ENCODE results near the gene PYGO1.

DNA sequence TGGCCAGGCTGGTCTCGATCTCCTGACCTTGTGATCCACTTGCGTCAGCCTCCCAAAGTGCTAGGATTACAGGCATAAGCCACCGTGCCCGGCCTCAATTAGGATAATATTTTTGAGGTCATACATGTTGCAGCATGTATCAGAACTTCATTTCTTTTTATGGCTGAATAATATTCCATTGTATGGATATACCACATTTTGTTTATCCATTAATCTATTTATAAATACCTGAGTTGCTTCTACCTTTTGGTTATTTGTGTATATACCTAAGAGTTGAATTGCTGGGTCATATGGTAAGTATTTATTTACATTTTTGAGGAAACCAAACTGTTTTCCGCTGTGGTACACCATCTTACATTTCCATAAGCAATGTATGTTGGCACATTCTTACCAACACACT, 18.1 kb upstream of the PYGO1 start:
- TF ChIP-seq, protein P1, sequence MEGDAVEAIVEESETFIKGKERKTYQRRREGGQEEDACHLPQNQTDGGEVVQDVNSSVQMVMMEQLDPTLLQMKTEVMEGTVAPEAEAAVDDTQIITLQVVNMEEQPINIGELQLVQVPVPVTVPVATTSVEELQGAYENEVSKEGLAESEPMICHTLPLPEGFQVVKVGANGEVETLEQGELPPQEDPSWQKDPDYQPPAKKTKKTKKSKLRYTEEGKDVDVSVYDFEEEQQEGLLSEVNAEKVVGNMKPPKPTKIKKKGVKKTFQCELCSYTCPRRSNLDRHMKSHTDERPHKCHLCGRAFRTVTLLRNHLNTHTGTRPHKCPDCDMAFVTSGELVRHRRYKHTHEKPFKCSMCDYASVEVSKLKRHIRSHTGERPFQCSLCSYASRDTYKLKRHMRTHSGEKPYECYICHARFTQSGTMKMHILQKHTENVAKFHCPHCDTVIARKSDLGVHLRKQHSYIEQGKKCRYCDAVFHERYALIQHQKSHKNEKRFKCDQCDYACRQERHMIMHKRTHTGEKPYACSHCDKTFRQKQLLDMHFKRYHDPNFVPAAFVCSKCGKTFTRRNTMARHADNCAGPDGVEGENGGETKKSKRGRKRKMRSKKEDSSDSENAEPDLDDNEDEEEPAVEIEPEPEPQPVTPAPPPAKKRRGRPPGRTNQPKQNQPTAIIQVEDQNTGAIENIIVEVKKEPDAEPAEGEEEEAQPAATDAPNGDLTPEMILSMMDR (conservative IDR thresholded peaks at IDR 0.05; ENCODE audit: low read length): no peak
- TF ChIP-seq EZH2phosphoT487 (IDR thresholded peaks at IDR 0.05; ENCODE audit: borderline replicate concordance): no peak
